K562 (cell line): ENCODE data around the gene FAM107B.

Experiments
- ESRRA ChIP-seq: fragments of 450-650 bp; IDR thresholded peaks from 2 replicates; pipeline ENCODE4 v1.6.1; 2014; ENCODE audit warnings: low read depth, mild to moderate bottlenecking, moderate library complexity, borderline replicate concordance
- TF ChIP-seq, protein P1 (sequence below), 3 experiments: IDR thresholded peaks in 2 of 3; conservative IDR thresholded peaks in 1 of 3; 2 replicates each; pipeline ENCODE4 v1.5.1; 2011 to 2012; ENCODE audit warnings: low read length in 3 of 3, mild to moderate bottlenecking in 3 of 3, control low read depth in 2 of 3, improper control_type of control experiment in 1 of 3, inconsistent platforms in 1 of 3, low read depth in 1 of 3, mixed read lengths in 1 of 3, moderate library complexity in 1 of 3; ENCODE audit not compliant: insufficient read depth in 2 of 3

DNA sequence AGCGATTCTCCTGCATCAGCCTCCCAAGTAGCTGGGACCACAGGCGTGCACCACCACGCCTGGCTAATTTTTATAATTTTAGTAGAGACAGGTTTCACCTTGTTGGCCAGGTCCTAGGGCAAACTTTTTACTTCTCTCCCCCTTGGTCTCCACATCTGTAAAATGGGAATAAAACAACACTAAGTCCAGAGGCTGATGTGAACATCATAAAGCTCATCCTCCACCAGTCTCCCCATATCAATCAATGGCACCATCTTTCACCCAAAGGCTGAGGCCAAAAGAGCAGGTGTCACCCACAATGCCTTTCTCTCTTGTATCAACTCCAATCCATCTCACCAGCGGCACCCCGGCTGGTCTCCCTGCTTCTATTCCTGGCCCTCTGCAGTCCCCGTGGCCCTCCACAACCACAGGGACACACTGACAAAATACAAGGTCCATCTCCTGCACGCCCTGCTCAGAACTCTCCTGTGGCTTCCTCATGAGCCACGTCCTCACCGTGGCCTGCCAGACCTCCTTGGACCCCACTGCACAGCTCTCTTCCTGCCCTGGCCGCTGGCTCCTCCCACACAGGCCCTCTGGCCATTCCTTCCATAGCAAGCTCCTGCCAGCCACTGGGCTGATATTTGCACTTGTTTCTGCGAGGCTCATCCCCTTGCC lies 179.0 kb downstream of the FAM107B start:
- TF ChIP-seq ESRRA: no peak
- TF ChIP-seq, protein P1, sequence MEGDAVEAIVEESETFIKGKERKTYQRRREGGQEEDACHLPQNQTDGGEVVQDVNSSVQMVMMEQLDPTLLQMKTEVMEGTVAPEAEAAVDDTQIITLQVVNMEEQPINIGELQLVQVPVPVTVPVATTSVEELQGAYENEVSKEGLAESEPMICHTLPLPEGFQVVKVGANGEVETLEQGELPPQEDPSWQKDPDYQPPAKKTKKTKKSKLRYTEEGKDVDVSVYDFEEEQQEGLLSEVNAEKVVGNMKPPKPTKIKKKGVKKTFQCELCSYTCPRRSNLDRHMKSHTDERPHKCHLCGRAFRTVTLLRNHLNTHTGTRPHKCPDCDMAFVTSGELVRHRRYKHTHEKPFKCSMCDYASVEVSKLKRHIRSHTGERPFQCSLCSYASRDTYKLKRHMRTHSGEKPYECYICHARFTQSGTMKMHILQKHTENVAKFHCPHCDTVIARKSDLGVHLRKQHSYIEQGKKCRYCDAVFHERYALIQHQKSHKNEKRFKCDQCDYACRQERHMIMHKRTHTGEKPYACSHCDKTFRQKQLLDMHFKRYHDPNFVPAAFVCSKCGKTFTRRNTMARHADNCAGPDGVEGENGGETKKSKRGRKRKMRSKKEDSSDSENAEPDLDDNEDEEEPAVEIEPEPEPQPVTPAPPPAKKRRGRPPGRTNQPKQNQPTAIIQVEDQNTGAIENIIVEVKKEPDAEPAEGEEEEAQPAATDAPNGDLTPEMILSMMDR (IDR thresholded peaks at IDR 0.05 in 2 of 3, conservative IDR thresholded peaks at IDR 0.05 in 1 of 3; ENCODE audit: insufficient read depth in 2 of 3, low read depth in 1 of 3, low read length in 3 of 3): no peak
